Activated CD4-positive, alpha-beta memory T cell treated with anti-CD3 and anti-CD28 coated beads for 36 hours (primary cell): ENCODE results near the gene MCM3AP. TPM values are rescaled to one million over a fixed set of nuclear protein-coding genes. Genes with fewer than 3 reads are reported as not detected.
A peak's percentile ranks its signal among the peaks of the same experiment; 100 is the strongest.

ENCODE experiments used
- CTCF ChIA-PET: fragments of 350-600 bp; sonication (Branson Sonifier 250); formaldehyde crosslinking; loops from one replicate; lab custom pipeline; 2021; ENCODE audit warnings: antibody characterized with exemption, inconsistent platforms; lab: Charles Lee
- POLR2A ChIA-PET: fragments of 350-600 bp; sonication (Branson Sonifier 250); formaldehyde crosslinking; loops from one replicate; lab custom pipeline; 2021; ENCODE audit warnings: antibody characterized with exemption; lab: Charles Lee
- DNase-seq: peaks from one replicate; pipeline ENCODE4 v3.0.0-alpha.2; 2020
- H3K27ac Mint-ChIP-seq: one replicate; pipeline ENCODE4 v1.8.0; 2021; ENCODE audit warnings: mixed read lengths
- H3K27me3 Mint-ChIP-seq: one replicate; pipeline ENCODE4 v1.8.0; 2021; ENCODE audit warnings: mixed read lengths
- H3K36me3 Mint-ChIP-seq: one replicate; pipeline ENCODE4 v1.8.0; 2021; ENCODE audit warnings: mixed read lengths
- H3K4me1 Mint-ChIP-seq: one replicate; pipeline ENCODE4 v1.8.0; 2021; ENCODE audit warnings: low read depth, mixed read lengths
- H3K4me3 Mint-ChIP-seq: one replicate; pipeline ENCODE4 v1.8.0; 2021; ENCODE audit warnings: mild to moderate bottlenecking, mixed read lengths
- H3K9me3 Mint-ChIP-seq: one replicate; pipeline ENCODE4 v1.8.0; 2021; ENCODE audit warnings: mixed read lengths
- intact Hi-C: fragments of 100-400 bp; cut with micrococcal nuclease; formaldehyde crosslinking; loops from one replicate; pipeline ENCODE4 v1.15.1; 2023
- total RNA-seq, 2 experiments: library from RNA; stranded (reverse); gene quantifications; one replicate each; pipeline ENCODE4 v1.2.3, GENCODE V29; 2021

MCM3AP gene
- total RNA-seq, 2 experiments from 2014 or later = 117 to 126 TPM

DNA sequence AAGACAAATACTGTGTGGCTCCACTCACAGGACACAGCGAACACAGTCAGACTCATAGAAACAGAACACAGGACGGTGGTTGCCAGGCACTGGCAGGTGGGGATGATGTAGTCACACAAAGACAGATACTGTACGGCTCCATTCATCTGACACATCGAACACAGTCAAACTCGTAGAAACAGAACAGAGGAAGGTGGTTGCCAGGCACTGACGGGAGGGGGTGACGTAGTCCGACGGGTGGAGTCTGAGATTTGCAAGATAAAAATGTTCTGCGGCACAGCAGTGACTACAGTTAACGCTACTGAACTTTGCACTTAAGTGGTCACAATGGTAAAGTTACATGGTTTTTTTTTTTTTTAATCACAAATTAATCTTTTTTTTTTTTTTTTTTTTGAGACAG lies 19.5 kb upstream of the MCM3AP start:
- CTCF ChIA-PET = no interaction called here
- Mint-ChIP-seq H3K4me3 (no peak overlapping the region), H3K27ac (no peak overlapping the region), H3K27me3 (no peaks in the 10 kb centered on the region), H3K9me3 (no peaks in the 10 kb centered on the region), H3K36me3 (peaks cover 22% of the 10 kb centered on the region), H3K4me1 (no peaks in the 10 kb centered on the region)
- POLR2A ChIA-PET = no interaction called here
- DNase-seq = peak; percentile 20
- intact Hi-C loops = no loop called here

DNA sequence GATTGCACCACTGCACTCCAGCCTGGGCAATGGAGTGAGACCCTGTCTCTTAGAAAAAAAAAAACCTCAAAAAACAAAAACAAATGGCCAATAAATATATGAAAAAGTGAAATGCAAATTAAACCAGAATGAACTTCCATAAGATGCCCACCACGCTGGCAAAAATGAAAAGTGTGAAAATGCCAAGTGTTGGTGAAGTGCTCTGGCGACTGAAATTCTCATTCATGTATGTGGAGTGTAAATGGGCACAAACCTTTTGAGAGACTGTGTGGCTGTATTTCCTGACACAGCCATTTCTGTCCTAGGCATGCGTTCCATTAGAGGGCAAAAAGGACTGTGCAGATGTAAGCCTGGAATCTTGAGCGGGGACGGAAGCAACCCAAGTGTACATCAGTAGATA lies 19.0 kb upstream of the MCM3AP start:
- Mint-ChIP-seq H3K27me3 (no peaks in the 10 kb centered on the region), H3K4me3 (no peak overlapping the region), H3K27ac (no peak overlapping the region), H3K36me3 (peaks cover 27% of the 10 kb centered on the region), H3K9me3 (no peaks in the 10 kb centered on the region), H3K4me1 (no peaks in the 10 kb centered on the region)
- CTCF ChIA-PET = no interaction called here
- intact Hi-C loops = no loop called here
- POLR2A ChIA-PET = no interaction called here
- DNase-seq = no peak

DNA sequence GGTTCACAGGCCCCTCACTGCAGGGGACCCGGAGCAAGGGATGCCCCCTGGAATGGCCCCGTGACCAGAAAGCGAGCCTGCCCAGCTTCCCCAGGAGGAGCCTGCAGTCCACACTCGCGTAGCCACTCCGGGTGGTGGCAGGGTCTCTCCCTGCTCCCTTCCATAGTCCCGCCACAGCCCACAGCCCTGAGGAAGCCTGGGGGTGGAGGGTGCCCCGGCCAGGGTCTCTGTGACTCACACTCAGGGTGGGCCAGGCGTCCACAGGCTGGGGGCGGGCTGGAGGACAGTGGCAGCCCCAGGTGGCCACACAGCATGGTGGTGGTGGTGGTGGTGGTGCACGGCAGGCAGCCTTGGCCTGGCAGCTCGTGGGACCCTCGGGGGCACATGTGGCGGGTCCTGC lies 16.3 kb upstream of the MCM3AP start:
- H3K9me3 Mint-ChIP-seq = no peaks in the 10 kb centered on the region
- POLR2A ChIA-PET = no interaction called here
- DNase-seq = no peak
- H3K27me3 Mint-ChIP-seq = peaks cover 2% of the 10 kb centered on the region
- H3K4me3 Mint-ChIP-seq = no peak overlapping the region
- intact Hi-C loops = no loop called here
- no peak overlapping the region for H3K27ac Mint-ChIP-seq
- CTCF ChIA-PET = no interaction called here
- peaks cover 24% of the 10 kb centered on the region for H3K36me3 Mint-ChIP-seq
- H3K4me1 Mint-ChIP-seq = peaks cover 4% of the 10 kb centered on the region

DNA sequence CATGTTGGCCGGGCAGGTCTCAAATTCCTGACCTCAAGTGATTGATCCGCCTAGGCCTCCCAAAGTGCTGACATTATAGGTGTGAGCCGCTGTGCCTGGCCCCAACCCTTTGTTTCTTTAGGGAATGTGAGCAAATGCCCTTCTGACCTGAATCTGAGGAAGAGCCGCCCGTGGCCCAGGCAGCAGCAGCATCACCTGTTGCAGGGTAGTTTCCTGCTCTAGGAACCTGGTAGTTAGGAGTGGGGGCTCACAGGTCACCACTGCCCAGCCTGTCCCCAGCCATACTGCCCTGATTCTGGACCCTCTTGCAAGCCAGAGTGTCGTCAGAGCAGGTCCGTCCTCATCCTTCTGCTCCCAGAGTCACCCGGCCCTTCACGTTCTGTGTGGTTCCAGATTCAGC lies 13.8 kb upstream of the MCM3AP start:
- Mint-ChIP-seq H3K4me1 (peaks cover 11% of the 10 kb centered on the region), H3K27me3 (peaks cover 2% of the 10 kb centered on the region), H3K4me3 (no peak overlapping the region), H3K36me3 (peaks cover 17% of the 10 kb centered on the region), H3K27ac (no peak overlapping the region), H3K9me3 (no peaks in the 10 kb centered on the region)
- ChIA-PET CTCF (no interaction called here), POLR2A (no interaction called here)
- intact Hi-C loops = no loop called here
- DNase-seq = no peak

DNA sequence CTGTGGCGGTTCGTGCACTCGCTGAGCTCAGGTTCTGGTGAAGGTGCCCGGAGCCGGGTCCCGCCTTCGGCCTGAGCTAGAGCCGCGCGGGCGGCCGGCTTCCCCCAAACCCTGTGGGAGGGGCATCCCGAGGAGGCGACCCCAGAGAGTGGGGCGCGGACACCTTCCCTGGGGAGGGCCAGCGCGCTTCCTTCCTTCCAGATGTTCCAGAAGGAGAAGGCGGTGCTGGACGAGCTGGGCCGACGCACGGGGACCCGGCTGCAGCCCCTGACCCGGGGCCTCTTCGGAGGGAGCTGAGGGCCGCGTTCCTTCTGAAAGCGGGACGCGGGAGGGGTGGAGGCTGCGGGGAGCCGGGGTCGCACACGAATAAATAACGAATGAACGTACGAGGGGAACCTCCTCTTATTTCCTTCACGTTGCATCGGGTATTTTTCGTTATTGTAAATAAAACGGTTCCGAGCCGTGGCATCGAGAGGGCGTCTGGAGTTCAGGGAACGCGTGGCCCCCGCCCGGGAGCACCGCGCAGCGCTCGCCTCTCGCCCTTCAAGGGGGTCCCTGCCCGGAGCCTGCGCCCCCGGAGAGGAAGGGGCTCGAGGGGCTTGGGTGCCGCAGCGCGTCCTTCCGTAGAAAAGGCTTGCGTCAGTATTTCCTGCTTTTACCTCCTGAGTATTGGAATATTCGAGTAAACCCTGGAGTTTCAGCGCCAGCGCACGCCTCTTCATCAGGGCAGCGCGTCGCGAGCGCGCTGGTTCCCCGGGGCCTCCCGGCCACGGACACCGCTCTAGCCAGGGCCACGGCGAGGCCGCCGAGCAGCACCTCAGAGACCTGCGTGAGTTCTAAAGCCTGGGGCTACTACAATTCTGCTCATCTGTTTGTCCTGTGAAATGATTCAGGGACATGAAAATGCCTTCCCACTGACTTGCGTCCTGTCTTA lies 12.2 kb upstream of the MCM3AP start:
- Mint-ChIP-seq H3K27ac (peak overlapping the region; percentile 33), H3K4me1 (peaks cover 11% of the 10 kb centered on the region), H3K4me3 (peak overlapping the region; percentile 64), H3K27me3 (peaks cover 2% of the 10 kb centered on the region), H3K36me3 (peaks cover 17% of the 10 kb centered on the region), H3K9me3 (no peaks in the 10 kb centered on the region)
- intact Hi-C loops = no loop called here
- ChIA-PET POLR2A (interaction anchor here (2.4 to 3.0 kb wide), 2 partner anchors 12 to 25 kb away, joined by 8 to 13 read pairs; partner anchors contain the start of genes MCM3AP and YBEY), CTCF (interaction anchor here (0.8 to 2.0 kb wide), 2 partner anchors 28 to 154 kb away, joined by 3 to 9 read pairs; a partner anchor contains a TSS)
- DNase-seq = peak; percentile 27

DNA sequence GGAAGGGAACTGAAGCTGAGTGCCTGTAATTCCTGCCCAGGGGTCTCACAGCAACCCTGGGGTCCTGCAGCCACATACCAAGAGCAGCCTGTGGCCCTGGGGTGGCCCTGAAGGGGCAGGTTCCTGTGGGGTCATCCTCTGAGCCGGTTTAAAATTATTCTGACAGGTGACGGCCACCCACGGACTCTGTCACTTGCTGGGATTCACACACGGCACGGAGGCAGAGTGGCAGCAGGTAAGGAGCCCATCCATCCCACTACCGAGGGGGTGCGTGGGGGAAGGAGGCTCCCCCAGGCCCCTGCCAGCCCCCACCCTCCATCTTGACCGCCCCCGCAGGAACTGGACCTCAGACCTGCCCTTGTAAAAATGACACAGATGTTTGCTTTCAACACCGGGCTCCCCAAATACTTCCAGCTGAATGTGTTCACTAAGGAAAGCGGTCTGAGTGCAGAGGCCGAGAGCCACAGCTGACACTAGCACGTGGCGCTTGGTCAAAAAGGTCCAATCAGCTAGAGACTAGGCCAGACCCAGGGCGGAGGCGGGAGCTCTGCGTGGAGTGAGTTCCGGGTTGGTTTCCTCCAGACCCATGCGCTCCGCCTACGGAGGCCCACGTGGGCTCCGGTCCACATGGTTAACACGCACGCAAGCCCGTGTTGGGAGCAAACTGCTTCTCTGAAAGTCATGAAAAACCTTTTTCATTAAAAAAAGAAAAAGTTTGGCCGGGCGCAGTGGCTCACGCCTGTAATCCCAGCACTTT lies 10.8 kb upstream of the MCM3AP start:
- Mint-ChIP-seq H3K4me1 (peaks cover 11% of the 10 kb centered on the region), H3K27ac (peak overlapping the region; percentile 80), H3K4me3 (peak overlapping the region; percentile 59), H3K27me3 (peaks cover 2% of the 10 kb centered on the region), H3K9me3 (no peaks in the 10 kb centered on the region), H3K36me3 (peaks cover 25% of the 10 kb centered on the region)
- POLR2A ChIA-PET = interaction anchor here (2.4 to 3.0 kb wide), 2 partner anchors 11 to 26 kb away, joined by 8 to 13 read pairs; partner anchors contain the start of genes MCM3AP and YBEY
- CTCF ChIA-PET = interaction anchor here (0.9 to 2.0 kb wide), 2 partner anchors 29 to 153 kb away, joined by 3 to 9 read pairs; no protein-coding TSS in a partner anchor
- intact Hi-C loops = no loop called here
- peak; percentile 87 for DNase-seq

DNA sequence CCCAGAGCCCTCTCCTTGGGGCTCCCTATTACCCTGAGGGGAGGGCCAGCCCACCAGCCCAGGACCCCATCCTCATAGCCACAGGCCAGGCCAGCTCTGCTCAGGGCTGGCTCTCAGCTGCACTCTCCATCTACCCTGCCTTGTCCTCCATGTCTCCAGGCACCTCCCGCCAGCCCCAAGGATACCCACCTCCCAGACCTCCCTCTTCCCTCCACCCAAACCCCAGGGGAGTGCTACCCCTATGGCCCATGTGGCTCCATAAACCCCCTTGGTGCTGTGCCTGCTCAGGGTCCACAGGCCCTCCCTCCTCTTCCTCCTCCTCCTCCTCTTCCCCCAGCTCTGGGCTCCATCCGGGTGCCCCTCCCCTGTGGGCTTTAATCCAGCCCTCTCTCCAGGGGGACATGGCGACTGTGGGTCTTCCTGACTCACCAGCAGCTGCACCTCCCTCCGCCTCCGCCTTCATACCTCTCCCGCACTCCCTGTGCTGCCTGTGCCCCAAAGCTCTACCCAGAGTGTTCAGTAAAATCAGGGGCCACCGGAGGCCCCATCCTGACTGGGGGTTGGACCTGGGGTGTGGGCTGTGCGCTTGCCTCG lies 9.9 kb upstream of the MCM3AP start:
- ChIA-PET POLR2A (interaction anchor here (0.7 to 2.4 kb wide), 2 partner anchors 10 to 30 kb away, joined by 3 to 8 read pairs; partner anchors contain the start of genes MCM3AP and YBEY), CTCF (no interaction called here)
- Mint-ChIP-seq H3K27ac (peak overlapping the region; percentile 42), H3K4me3 (no peak overlapping the region), H3K9me3 (no peaks in the 10 kb centered on the region), H3K27me3 (peaks cover 2% of the 10 kb centered on the region), H3K36me3 (peaks cover 25% of the 10 kb centered on the region), H3K4me1 (peaks cover 14% of the 10 kb centered on the region)
- intact Hi-C loops = no loop called here
- DNase-seq = peak; percentile 16

DNA sequence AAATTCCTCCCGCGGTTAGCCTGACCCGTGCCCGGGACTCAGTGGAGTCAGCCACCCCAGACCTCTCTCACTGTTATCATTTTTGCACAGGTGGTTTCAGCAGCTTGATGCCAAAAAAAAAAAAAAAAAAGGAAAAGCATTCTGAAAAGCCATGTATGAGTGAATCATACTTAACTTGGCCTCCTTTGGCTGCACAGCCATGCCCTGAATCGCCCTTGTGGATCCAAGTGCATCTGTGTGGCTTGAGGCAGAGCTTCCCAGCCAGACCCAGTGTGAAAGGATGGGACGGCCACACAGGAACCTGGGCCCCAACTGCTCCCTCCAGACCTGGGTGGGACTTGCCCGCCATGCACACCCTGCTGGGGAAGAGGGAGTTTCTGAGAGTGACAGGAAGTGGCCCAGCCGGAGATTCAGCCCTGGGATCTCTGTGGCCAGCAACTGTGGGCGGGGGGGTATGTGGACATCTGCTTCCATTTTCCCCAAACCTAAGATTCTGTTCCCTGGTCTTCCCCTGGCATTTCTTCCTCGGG lies 9.3 kb upstream of the MCM3AP start:
- Mint-ChIP-seq H3K27ac (peak overlapping the region; percentile 42), H3K36me3 (peaks cover 22% of the 10 kb centered on the region), H3K27me3 (peaks cover 2% of the 10 kb centered on the region), H3K9me3 (no peaks in the 10 kb centered on the region), H3K4me1 (peaks cover 17% of the 10 kb centered on the region), H3K4me3 (no peak overlapping the region)
- POLR2A ChIA-PET = interaction anchor here (0.7 kb wide), 1 partner anchor 31 kb away, joined by 3 read pairs; a partner anchor contains a TSS
- DNase-seq = peak; percentile 15
- CTCF ChIA-PET = no interaction called here
- intact Hi-C loops = no loop called here

DNA sequence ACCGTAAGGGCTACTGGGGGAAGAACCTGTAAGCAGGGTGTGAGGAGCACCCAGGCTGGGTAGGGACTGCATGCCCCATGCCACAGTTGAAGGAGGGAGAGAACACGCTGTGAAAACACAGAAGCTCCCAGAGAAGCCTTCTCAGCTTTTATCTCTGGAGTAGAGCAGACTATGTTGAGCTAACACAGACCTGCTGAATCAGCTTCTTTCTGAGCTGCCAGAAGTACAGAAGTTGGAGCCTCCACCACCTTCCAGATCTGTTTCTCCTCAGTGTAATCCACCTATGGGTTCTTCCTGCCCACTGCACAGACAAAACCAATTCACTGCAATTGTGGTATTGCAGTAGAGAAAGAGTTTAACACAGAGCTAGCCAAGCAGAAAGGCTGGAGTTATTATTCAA lies 6.2 kb upstream of the MCM3AP start:
- Mint-ChIP-seq H3K27me3 (no peaks in the 10 kb centered on the region), H3K4me1 (peaks cover 31% of the 10 kb centered on the region), H3K4me3 (no peak overlapping the region), H3K9me3 (no peaks in the 10 kb centered on the region), H3K36me3 (peaks cover 22% of the 10 kb centered on the region), H3K27ac (no peak overlapping the region)
- intact Hi-C loops = no loop called here
- CTCF ChIA-PET = no interaction called here
- POLR2A ChIA-PET = no interaction called here
- no peak for DNase-seq

DNA sequence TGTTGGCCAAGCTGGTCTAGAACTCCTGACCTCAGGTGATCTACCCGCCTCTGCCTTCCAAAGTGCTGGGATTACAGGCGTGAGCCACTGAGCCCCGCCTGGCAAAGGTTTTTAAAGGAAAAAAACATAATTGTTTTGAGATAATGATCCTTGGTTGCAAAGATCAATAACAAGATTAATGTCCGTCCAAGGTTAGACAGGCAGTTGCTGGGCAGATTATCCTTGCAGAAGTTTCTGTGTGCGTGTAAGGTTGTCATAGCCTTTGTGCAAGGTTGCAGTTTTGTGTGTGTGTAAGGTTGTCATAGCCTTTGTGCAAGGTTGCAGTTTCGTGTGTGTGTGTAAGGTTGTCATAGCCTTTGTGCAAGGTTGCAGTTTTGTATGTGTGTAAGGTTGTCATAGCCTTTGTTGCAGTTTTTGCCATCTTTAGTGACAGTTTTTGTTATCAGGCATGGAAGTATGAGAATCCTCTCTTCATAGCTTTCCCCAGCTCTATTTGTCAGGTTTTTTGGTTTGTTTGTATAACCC lies 4.3 kb upstream of the MCM3AP start:
- H3K4me1 Mint-ChIP-seq = peaks cover 31% of the 10 kb centered on the region

DNA sequence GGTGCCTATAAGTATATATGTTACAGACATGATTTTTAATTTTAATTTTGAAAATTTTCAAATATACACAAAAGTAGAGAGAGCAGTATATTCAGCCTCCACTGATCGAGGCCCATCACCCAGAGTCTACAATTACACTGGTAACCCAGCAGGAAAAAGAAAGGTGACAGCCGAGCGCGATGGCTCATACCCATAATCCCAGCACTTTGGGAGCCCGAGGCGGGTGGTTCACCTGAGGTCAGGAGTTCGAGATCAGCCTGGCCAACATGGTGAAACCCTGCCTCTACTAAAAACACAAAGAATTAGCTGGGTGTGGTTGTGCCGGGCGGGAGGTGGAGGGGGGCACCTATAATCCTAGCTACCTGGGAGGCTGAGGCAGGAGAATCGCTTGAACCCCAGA lies 2.1 kb upstream of the MCM3AP start:
- H3K27ac Mint-ChIP-seq = no peak overlapping the region
- DNase-seq = no peak
- POLR2A ChIA-PET = no interaction called here
- CTCF ChIA-PET = no interaction called here
- H3K4me1 Mint-ChIP-seq = peaks cover 48% of the 10 kb centered on the region
- peaks cover 34% of the 10 kb centered on the region for H3K36me3 Mint-ChIP-seq
- H3K4me3 Mint-ChIP-seq = no peak overlapping the region
- intact Hi-C loops = loop anchor here (5.0 to 10.0 kb wide), 2 partner anchors 35 to 167 kb away; partner anchors contain the start of gene DIP2A
- H3K27me3 Mint-ChIP-seq = no peaks in the 10 kb centered on the region
- H3K9me3 Mint-ChIP-seq = no peaks in the 10 kb centered on the region

More for the DNA sequence above, 4.3 kb upstream of the MCM3AP start:
- Mint-ChIP-seq H3K27ac (no peak overlapping the region), H3K27me3 (no peaks in the 10 kb centered on the region), H3K36me3 (peaks cover 23% of the 10 kb centered on the region), H3K9me3 (no peaks in the 10 kb centered on the region), H3K4me3 (no peak overlapping the region)
- no peak for DNase-seq
- intact Hi-C loops = loop anchor here (5.0 to 10.0 kb wide), 2 partner anchors 37 to 165 kb away; partner anchors contain the start of gene DIP2A
- CTCF ChIA-PET = no interaction called here
- POLR2A ChIA-PET = no interaction called here
